GM21515 (cell line): ENCODE data around the gene DCDC1.

Source experiments
- ATAC-seq: cut with Tn5 transposase; IDR thresholded peaks from one replicate; pipeline ENCODE4 v1.9.1; 2021; ENCODE audit not compliant: unreplicated experiment

Gene DCDC1

GRCh38 chr11:31233425-31233824 lies 136.1 kb downstream of the DCDC1 start:
- no peak for ATAC-seq

- ATAC-seq, result no peak
Observed at GRCh38 chr11:31231601-31232000, 137.9 kb downstream of the DCDC1 start.

GRCh38 chr11:31218847-31219246 lies 150.7 kb downstream of the DCDC1 start:
- no peak for ATAC-seq

DNA sequence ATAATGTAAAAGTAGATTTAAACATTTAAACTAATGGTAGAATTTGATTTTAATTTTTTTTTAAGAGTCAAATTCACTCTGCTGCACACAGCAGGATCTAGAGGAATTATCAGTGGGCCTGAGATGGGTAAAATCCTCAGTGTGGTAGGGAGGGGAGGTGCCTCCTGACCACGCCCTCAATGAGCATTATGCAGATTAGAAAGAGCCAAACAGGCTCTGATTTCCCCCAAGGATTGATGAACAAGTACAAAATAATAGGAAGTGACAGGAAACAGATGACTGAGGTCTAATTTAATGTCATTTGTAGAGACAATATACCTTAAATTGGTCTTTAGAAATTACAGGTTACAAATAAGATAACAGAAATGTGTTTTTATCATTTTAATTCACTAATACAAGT lies 155.2 kb downstream of the DCDC1 start:
- no peak for ATAC-seq

DNA sequence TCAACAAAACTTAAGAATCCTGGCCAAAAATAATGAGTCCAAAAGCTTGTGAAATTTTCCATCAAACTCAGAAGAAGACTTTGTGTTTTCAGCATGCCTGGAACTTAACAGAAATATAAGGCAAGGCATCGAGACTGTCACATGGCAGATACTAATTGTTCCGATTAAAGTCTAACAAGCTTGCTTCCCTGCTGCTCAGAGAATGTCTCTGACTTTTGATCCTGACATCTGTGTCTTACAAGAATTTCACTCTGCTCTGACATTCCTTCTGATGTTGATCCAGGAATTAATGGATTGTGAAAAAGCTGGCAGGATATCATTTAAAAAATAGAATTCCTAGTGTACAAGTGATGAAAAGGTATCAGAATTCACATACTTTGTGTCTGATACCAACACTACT lies 170.2 kb downstream of the DCDC1 start:
- ATAC-seq, result no peak

GRCh38 chr11:31173926-31174680 lies 195.4 kb downstream of the DCDC1 start:
- no peak for ATAC-seq

- ATAC-seq, result peak; percentile 61
Observed at GRCh38 chr11:31160504-31161422, 208.8 kb downstream of the DCDC1 start.

GRCh38 chr11:31150841-31151240 lies 218.7 kb downstream of the DCDC1 start:
- ATAC-seq, result no peak

DNA sequence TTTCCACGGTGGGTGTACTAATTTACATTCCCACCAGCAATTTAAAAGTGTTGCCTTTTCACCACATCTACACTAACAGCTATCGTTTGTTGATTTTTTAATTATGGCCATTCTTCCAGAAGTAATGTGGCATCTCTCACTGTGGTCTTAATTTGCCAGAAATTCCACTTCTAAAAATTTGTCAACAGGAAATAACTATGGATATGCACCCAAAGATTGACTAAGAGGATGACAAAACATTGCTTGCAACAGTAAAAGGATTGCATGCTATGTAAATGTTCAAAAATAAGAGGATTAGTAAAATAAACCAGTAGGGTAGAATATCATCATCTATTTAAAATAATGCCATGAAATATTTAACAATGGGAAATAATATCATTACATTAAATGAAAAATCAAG lies 219.5 kb downstream of the DCDC1 start:
- ATAC-seq, result no peak

DNA sequence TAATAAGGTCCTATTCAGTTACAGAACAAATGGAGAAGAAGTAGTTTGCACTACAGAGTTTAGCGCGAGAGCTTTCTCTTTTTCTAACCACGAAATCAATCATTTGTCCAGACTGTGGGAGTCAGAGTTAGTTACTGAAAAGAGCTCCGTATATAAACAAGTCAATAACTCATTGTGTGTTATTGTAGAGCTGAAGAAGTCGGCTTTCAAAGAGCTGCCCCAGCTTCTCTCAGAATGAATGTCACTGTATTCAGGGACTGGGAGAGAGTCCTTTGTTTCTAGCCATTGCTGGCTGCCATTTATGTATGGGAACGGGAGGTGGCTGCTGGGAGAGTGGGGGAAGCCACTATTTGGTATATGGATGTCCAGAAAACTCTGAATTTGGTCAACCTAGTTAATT lies 227.8 kb downstream of the DCDC1 start:
- ATAC-seq, result no peak

DNA sequence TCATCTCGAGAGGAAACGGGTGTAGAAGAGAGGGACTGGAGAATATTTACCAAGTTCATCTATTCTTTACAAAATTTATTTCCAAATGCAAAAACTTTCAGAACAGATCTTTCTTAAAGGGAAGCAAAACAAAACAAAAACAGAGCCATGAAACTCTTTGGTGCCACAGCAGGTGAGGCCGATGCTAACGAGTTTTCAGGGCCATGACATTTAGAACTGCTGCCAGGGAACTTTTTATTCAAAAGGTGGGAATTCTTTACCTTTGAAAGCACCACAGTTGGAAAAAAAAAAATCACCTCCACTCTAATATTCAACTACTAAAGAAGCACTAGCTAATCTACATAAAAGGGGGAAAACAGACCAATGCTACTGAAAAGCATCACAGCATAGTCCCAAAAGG lies 230.1 kb downstream of the DCDC1 start:
- ATAC-seq, result no peak

DNA sequence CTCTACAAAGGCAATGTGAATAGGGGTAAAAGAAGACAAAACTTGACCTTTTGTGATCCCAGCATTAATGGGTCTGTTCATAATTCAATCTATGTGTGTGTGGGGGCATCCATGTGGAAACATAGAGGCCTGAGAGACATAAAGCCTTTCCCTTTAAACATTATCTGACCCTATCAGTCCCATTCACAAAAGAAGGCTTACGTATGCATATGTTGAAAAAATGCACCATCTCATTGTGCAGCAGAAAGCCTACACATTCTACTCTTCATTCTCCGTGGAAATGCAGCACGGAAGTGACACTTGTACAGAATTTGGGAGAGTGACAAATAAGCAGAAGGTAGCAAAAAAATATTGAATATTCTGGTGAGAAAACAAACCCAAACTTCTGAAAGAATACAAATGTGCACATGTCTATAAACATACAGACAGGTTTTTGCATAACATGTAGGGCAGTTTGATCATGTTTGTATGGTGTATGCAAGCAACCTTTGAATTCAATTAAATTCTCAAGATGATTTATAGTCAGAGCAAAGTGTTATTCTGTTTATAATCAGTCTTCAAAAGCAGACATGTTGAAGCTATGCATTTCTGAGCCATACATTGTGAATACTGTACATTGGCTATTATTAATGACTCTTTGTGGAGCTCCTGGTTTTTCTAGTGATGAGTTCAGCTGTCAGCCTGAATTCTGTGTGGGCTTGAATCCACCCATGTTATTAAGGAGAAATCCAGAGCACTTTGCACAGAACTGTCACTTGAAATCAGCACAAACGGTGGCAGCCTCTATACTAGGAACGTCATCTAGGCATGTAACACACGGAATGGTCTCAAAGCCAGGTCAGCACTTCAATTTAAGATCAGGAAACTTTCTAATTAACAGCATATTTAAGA lies 236.8 kb downstream of the DCDC1 start:
- no peak for ATAC-seq

DNA sequence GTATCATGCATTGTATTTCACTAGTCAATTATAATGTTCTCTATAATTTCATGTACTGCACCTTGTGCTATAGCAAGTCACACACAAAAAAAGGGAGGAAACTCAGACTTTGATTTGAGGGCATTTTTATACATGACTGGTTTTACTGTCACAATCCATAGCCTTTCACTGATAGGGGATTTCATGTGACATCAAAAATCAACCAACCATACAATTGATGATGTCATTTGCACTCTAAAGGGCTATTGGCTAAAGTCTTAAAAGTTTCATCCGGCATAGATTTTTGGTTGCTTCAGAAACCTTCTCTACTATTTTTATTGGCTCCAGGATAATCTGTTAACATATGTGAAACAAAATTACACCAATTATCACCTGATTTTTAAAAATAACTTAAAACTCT lies 237.8 kb downstream of the DCDC1 start:
- ATAC-seq, result no peak

GRCh38 chr11:31127290-31127689 lies 242.2 kb downstream of the DCDC1 start:
- no peak for ATAC-seq

- ATAC-seq, result no peak
Observed at GRCh38 chr11:31120428-31120827, 249.1 kb downstream of the DCDC1 start.

DNA sequence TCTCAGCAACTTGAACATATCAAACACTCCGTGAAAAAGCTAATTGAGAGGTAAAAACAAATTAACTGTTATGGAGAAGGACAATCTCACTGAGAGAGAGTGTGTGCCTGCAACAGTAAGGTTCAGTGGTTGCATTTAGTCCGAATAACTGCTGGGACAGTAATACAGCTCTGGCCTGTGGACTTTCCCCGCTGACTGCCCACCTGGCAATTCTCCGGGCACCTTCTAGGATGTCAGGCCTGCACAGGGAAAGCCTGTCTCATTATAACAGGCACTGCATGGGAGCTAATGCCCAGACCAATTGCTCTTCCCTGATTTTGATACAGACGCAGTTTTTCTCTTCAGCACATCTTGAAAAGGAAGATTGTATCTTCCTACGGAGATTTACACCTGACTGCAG lies 251.0 kb downstream of the DCDC1 start:
- ATAC-seq, result no peak

DNA sequence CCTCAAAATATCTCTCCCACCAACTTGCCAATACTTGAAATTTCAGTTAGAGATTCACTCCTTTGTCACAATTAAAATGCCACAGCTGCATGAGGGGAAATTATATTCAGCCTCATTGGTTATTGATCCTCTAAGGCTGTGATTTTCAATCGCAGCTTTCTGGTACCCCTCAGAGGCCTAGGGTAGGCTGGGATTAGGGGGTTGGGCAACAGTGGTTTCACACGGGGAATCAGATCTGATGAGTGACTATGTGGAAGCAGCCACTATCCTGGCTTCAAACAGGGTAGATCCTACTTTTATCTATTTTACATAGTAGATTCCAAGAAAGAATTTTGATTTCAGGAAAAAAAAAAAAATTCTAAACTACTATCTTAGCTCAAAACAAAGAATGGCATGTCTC lies 252.5 kb downstream of the DCDC1 start:
- ATAC-seq, result no peak

DNA sequence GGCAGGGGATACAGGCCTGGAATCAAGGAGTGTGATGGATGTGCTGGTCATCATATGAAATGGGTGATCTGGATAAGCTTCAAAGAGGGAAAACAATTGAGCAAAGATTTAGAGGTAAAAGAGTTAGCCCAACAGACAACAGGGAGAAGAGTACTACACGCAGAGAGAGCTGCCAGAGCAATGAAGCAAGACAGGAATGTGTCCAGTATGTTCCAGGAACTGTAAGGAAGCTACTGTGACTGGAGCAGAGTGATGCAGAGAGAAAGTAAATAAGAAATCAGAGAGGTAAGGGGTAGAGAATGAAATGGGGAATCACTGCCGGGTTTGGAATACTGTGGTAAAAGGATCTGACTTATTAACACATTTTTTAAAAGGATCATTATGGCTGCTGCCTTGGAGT lies 255.1 kb downstream of the DCDC1 start:
- ATAC-seq, result no peak

DNA sequence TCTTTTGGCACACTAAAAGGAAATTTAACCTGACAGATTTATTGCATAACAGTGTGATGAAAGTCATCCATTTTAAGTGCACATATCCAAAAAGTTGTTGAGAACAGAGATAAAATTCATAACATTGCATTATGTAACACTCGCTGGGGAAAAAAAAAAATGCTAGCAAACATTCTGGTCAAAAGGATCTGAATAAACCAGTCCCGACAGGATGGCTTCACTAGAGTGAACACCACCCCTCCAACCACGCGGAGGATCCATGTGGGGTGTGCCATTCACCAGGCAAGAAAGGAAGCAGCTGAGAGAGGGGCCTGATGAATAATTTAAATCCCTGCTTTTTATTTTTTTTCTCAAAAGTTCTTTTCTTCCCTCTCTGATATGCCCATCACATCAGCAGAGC lies 258.7 kb downstream of the DCDC1 start:
- ATAC-seq, result no peak

GRCh38 chr11:31109446-31109845 lies 260.1 kb downstream of the DCDC1 start:
- no peak for ATAC-seq

DNA sequence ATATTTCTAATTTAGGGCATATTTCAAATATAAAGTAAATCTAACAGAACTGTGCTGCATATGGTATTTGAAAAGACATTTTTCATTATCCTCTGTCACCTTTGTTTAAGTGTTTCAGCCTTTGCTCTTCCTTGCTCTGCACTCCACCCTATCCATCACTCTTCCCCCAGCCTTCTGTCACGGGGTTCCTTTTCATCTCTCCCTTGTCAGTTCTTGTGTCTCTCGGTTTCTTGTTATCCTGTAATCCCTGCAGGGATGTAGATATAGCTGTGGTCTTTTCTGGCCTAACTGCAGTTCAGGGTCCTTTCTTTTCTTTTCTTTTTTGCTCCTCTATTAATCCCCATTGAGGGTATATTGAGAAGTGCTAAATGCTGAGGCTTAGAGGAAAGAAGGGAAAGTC lies 261.9 kb downstream of the DCDC1 start:
- no peak for ATAC-seq
